Sigmoid colon (tissue), 4 donors: ENCODE measurements around the gene MROH7.

ENCODE experiments used
- POLR2A ChIP-seq, 2 donors: fragments of 450-650 bp; IDR thresholded peaks; one replicate each; pipeline ENCODE4 v1.6.1; 2016; ENCODE audit warnings: antibody characterized with exemption in 2 of 2, mild to moderate bottlenecking in 2 of 2, moderate library complexity in 2 of 2
- POLR2AphosphoS5 ChIP-seq, 4 donors: sonication (generic); formaldehyde crosslinking; IDR thresholded peaks; one replicate each; pipeline ENCODE4 v1.6.1; 2017; ENCODE audit warnings: antibody characterized with exemption in 4 of 4
- TF ChIP-seq, protein P1 (sequence below), 4 experiments: fragments of 450-650 bp in 3 of 4; fragments of 200-600 bp in 1 of 4; IDR thresholded peaks; one replicate each; pipeline ENCODE4 v1.5.1; 2016 to 2019; ENCODE audit warnings: antibody characterized with exemption in 4 of 4, mild to moderate bottlenecking in 3 of 4, moderate library complexity in 2 of 4

DNA sequence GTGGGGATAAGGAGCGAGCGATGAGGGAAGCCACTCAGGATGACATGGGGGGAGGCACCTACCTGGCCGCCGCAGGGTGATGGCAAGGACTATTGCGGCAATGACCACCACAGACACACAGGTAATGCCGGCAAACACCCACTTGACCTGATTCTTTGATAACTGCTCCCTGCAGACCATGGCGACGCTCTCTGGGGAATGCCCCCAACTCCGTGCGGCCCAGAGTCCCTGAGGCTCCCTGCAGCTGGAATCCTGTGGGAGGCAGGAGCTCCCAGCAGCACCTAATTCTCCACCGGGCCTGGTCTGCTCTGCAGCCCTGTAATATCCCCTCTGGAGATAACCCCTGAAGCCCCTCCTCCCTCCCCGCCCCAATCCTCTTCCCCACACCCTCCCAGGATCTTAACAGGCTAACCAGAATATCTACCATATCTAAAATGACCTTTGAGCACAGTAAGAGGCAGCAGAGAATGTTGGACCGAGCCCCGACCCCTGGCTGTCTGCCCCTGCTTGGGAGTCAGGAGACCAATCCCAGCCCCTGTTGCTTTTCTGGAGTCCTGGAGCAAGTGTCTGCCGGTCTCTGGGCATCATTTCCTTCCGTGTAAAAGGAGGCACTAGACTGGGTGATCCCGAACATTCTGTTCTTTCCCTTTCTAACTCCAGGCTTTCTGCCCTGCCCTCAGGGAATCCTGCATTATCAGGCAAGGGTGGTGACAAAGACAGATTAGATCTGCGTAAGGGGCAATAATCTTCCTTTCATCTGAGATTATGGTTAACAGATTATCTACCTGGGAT is 18.2 kb upstream of the MROH7 start, which contains the start of gene FAM151A:
- TF ChIP-seq, protein P1, sequence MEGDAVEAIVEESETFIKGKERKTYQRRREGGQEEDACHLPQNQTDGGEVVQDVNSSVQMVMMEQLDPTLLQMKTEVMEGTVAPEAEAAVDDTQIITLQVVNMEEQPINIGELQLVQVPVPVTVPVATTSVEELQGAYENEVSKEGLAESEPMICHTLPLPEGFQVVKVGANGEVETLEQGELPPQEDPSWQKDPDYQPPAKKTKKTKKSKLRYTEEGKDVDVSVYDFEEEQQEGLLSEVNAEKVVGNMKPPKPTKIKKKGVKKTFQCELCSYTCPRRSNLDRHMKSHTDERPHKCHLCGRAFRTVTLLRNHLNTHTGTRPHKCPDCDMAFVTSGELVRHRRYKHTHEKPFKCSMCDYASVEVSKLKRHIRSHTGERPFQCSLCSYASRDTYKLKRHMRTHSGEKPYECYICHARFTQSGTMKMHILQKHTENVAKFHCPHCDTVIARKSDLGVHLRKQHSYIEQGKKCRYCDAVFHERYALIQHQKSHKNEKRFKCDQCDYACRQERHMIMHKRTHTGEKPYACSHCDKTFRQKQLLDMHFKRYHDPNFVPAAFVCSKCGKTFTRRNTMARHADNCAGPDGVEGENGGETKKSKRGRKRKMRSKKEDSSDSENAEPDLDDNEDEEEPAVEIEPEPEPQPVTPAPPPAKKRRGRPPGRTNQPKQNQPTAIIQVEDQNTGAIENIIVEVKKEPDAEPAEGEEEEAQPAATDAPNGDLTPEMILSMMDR (IDR thresholded peaks at IDR 0.05): no peak
- TF ChIP-seq POLR2A (IDR thresholded peaks at IDR 0.05) (no peak), POLR2AphosphoS5 (IDR thresholded peaks at IDR 0.05) (no peak)
